Liver (tissue), 9 donors: ENCODE measurements around the gene SUGCT. TPM values are rescaled to one million over a fixed set of nuclear protein-coding genes. Genes with fewer than 3 reads are reported as not detected.

Source experiments
- DNase-seq: peaks from one replicate; pipeline ENCODE4 v3.0.0-alpha.2; 2017; ENCODE audit warnings: low spot score
- H3K27ac ChIP-seq, 2 donors: one replicate each; pipeline ENCODE4 v1.7.0; 2013; ENCODE audit warnings: inconsistent platforms in 2 of 2, low read length in 2 of 2, control low read depth in 1 of 2, low read depth in 1 of 2, mild to moderate bottlenecking in 1 of 2
- H3K27me3 ChIP-seq, 4 donors: one replicate each; pipeline versions ENCODE4 v1.6.1 to v1.7.0; 2013; ENCODE audit warnings: low read length in 3 of 4, inconsistent platforms in 1 of 4, mild to moderate bottlenecking in 1 of 4, moderate library complexity in 1 of 4; ENCODE audit not compliant: control insufficient read depth in 4 of 4, insufficient read depth in 4 of 4
- H3K36me3 ChIP-seq, 4 donors: one replicate each; pipeline versions ENCODE4 v1.6.1 to v1.7.0; 2013; ENCODE audit warnings: low read length in 3 of 4, mild to moderate bottlenecking in 3 of 4, low read depth in 1 of 4, moderate library complexity in 1 of 4; ENCODE audit not compliant: control insufficient read depth in 4 of 4, insufficient read depth in 3 of 4
- H3K4me1 ChIP-seq, 4 donors: one replicate each; pipeline versions ENCODE4 v1.6.1 to v1.7.0; 2013; ENCODE audit warnings: low read length in 3 of 4, mild to moderate bottlenecking in 3 of 4, moderate library complexity in 1 of 4; ENCODE audit not compliant: control insufficient read depth in 4 of 4, insufficient read depth in 4 of 4
- H3K4me3 ChIP-seq, 3 donors: one replicate each; pipeline versions ENCODE4 v1.6.1 to v1.7.0; 2013; ENCODE audit warnings: low read length in 3 of 3, control low read depth in 1 of 3, low read depth in 1 of 3, mild to moderate bottlenecking in 1 of 3
- H3K9ac ChIP-seq, 2 donors: one replicate each; pipeline ENCODE4 v1.7.0; 2013; ENCODE audit warnings: low read length in 2 of 2, mild to moderate bottlenecking in 2 of 2, moderate library complexity in 2 of 2, control low read depth in 1 of 2, low read depth in 1 of 2
- H3K9me3 ChIP-seq, 4 donors: one replicate each; pipeline versions ENCODE4 v1.6.1 to v1.7.0; 2013; ENCODE audit warnings: low read length in 3 of 4; ENCODE audit not compliant: control insufficient read depth in 4 of 4
- ATF3 ChIP-seq: IDR thresholded peaks from 2 replicates; pipeline ENCODE4 v1.6.1; 2016; ENCODE audit warnings: antibody characterized with exemption
- CTCF ChIP-seq: fragments of 150-350 bp; IDR thresholded peaks from 2 replicates; pipeline ENCODE4 v1.5.1; 2017; ENCODE audit warnings: improper control_type of control experiment, low read depth, low read length; ENCODE audit not compliant: missing input control
- EGR1 ChIP-seq, 2 donors: IDR thresholded peaks; 2 replicates each; pipeline ENCODE4 v1.6.1; 2016 to 2018; ENCODE audit warnings: antibody characterized with exemption in 2 of 2, low read depth in 2 of 2
- FOXA1 ChIP-seq: IDR thresholded peaks from 2 replicates; pipeline ENCODE4 v1.6.1; 2016; ENCODE audit warnings: antibody characterized with exemption
- FOXA2 ChIP-seq: IDR thresholded peaks from 2 replicates; pipeline ENCODE4 v1.6.1; 2016; ENCODE audit warnings: antibody characterized with exemption
- GABPA ChIP-seq, 2 donors: IDR thresholded peaks in 1 of 2; conservative IDR thresholded peaks in 1 of 2; 2 replicates each; pipeline ENCODE4 v1.6.1; 2016; ENCODE audit warnings: antibody characterized with exemption in 2 of 2, mild to moderate bottlenecking in 1 of 2, moderate library complexity in 1 of 2
- HNF4A ChIP-seq, 2 donors: conservative IDR thresholded peaks; 2 replicates each; pipeline ENCODE4 v1.6.1; 2016; ENCODE audit warnings: antibody characterized with exemption in 2 of 2, mild to moderate bottlenecking in 2 of 2
- HNF4G ChIP-seq: IDR thresholded peaks from 2 replicates; pipeline ENCODE4 v1.6.1; 2016; ENCODE audit warnings: antibody characterized with exemption
- JUND ChIP-seq, 2 donors: IDR thresholded peaks; 2 replicates each; pipeline ENCODE4 v1.6.1; 2016; ENCODE audit warnings: antibody characterized with exemption in 2 of 2
- NR2F2 ChIP-seq: IDR thresholded peaks from 2 replicates; pipeline ENCODE4 v1.6.1; 2016; ENCODE audit warnings: antibody characterized with exemption
- RAD21 ChIP-seq, 2 donors: IDR thresholded peaks; 2 replicates each; pipeline ENCODE4 v1.6.1; 2016; ENCODE audit warnings: antibody characterized with exemption in 2 of 2, mild to moderate bottlenecking in 2 of 2
- REST ChIP-seq: IDR thresholded peaks from 2 replicates; pipeline ENCODE4 v1.6.1; 2016; ENCODE audit warnings: antibody characterized with exemption, mild to moderate bottlenecking
- YY1 ChIP-seq: IDR thresholded peaks from 2 replicates; pipeline ENCODE4 v1.6.1; 2016; ENCODE audit warnings: antibody characterized with exemption, mild to moderate bottlenecking
- WGBS: extraction: QIAGEN DNeasy Blood & Tissue Kit; methylation state at CpG from one replicate; pipeline ENCODE4 v1.1.7; 2013; 5-methylcytosine and 5-hydroxymethylcytosine counted together
- polyA plus RNA-seq, 2 donors: library from polyadenylated mRNA; stranded (reverse) in 1 of 2; unstranded in 1 of 2; fragments of 200-250 nt in 1 of 2; fragments of >200 nt in 1 of 2; fragmentation: Nextera tagmentation in 1 of 2; extraction: Ambion mirVana in 1 of 2; gene quantifications; one replicate each; pipeline versions ENCODE4 v1.2.1 to v1.2.3, GENCODE V29; 2013 to 2015
- total RNA-seq, 2 donors: library from RNA; depleted of rRNA; stranded (reverse); fragments of >200 nt; gene quantifications; one replicate each; pipeline ENCODE4 v1.2.3, GENCODE V29; 2014
- TF ChIP-seq, protein P1 (sequence below): IDR thresholded peaks from 2 replicates; pipeline ENCODE4 v1.6.1; 2016; ENCODE audit warnings: antibody characterized with exemption
- donor health status: healthy.
- donor health status: healthy.
- donor health status: healthy.
- donor health status: healthy.
- donor health status: healthy.

Gene SUGCT
- total and polyA plus RNA-seq, 4 donors: 6.2 to 11.9 (median 9.9) TPM

- no peak for DNase-seq
- no peak overlapping the region for H3K9ac ChIP-seq
- H3K27me3 ChIP-seq: no peaks in the 10 kb centered on the region
- H3K4me1 ChIP-seq: peaks cover 0 to 7% (median 0%) of the 10 kb centered on the region in 4 donors
- no peaks in the 10 kb centered on the region for H3K9me3 ChIP-seq
- no peak overlapping the region for H3K4me3 ChIP-seq
- WGBS: 0% methylated on average over 1 of the region's 1 CpG
- TF ChIP-seq HNF4A (conservative IDR thresholded peaks at IDR 0.05) (no peak), HNF4G (no peak), FOXA2 (no peak), GABPA (IDR thresholded peaks at IDR 0.05 in 1 of 2, conservative IDR thresholded peaks at IDR 0.05 in 1 of 2) (no peak), EGR1 (IDR thresholded peaks at IDR 0.05; ENCODE audit: low read depth in 2 of 2) (no peak), NR2F2 (no peak), CTCF (no peak), YY1 (no peak), REST (no peak), ATF3 (no peak), FOXA1 (no peak), RAD21 (IDR thresholded peaks at IDR 0.05) (no peak)
- TF ChIP-seq, protein P1, sequence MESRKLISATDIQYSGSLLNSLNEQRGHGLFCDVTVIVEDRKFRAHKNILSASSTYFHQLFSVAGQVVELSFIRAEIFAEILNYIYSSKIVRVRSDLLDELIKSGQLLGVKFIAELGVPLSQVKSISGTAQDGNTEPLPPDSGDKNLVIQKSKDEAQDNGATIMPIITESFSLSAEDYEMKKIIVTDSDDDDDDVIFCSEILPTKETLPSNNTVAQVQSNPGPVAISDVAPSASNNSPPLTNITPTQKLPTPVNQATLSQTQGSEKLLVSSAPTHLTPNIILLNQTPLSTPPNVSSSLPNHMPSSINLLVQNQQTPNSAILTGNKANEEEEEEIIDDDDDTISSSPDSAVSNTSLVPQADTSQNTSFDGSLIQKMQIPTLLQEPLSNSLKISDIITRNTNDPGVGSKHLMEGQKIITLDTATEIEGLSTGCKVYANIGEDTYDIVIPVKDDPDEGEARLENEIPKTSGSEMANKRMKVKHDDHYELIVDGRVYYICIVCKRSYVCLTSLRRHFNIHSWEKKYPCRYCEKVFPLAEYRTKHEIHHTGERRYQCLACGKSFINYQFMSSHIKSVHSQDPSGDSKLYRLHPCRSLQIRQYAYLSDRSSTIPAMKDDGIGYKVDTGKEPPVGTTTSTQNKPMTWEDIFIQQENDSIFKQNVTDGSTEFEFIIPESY: no peak
- no peak overlapping the region for H3K27ac ChIP-seq
- no peaks in the 10 kb centered on the region for H3K36me3 ChIP-seq
These were observed 285.0 kb downstream of the SUGCT start for GRCh38 chr7:40419806-40420205.

GRCh38 chr7:40421433-40421832 lies 286.6 kb downstream of the SUGCT start:
- Histone ChIP-seq H3K27me3 (no peaks in the 10 kb centered on the region), H3K27ac (no peak overlapping the region), H3K9me3 (no peaks in the 10 kb centered on the region), H3K4me3 (no peak overlapping the region), H3K4me1 (peaks cover 0 to 7% (median 0%) of the 10 kb centered on the region in 4 donors), H3K36me3 (no peaks in the 10 kb centered on the region), H3K9ac (no peak overlapping the region)
- no peak for DNase-seq
- WGBS: 98% methylated on average over 1 of the region's 1 CpG
- TF ChIP-seq CTCF (no peak), GABPA (IDR thresholded peaks at IDR 0.05 in 1 of 2, conservative IDR thresholded peaks at IDR 0.05 in 1 of 2) (no peak), ATF3 (no peak), REST (no peak), HNF4A (conservative IDR thresholded peaks at IDR 0.05) (no peak), JUND (IDR thresholded peaks at IDR 0.05) (no peak)
- TF ChIP-seq, protein P1: no peak
